Smooth muscle cell (in vitro differentiated cells): ENCODE data around the gene XPO4. TPM values are rescaled to one million over a fixed set of nuclear protein-coding genes. Genes with fewer than 3 reads are reported as not detected.
"Not testable (repeated sequence)": the region's sequence is repeated elsewhere in the genome, so short reads cannot be mapped to it uniquely, and the experiment has no call there.

ENCODE experiments used
- DNase-seq: peaks from one replicate; lab custom pipeline; 2025; ENCODE audit not compliant: unreplicated experiment; lab: John Stamatoyannopoulos, UW
- H2AFZ ChIP-seq: fragments of 200-600 bp; sonication (generic); 2 replicates; pipeline ENCODE4 v1.6.0; 2016; ENCODE audit warnings: antibody characterized with exemption, low read depth, mild to moderate bottlenecking
- H3F3A ChIP-seq: fragments of 200-600 bp; sonication (generic); 2 replicates; pipeline ENCODE4 v1.6.0; 2017; ENCODE audit warnings: antibody characterized with exemption, low read depth
- H3K27ac ChIP-seq: fragments of 200-600 bp; sonication (generic); 2 replicates; pipeline ENCODE4 v1.5.1; 2016; ENCODE audit warnings: low read depth, mild to moderate bottlenecking
- H3K27me3 ChIP-seq: fragments of 200-600 bp; sonication (generic); 2 replicates; pipeline ENCODE4 v1.6.1; 2016; ENCODE audit warnings: low read depth, mild to moderate bottlenecking
- H3K36me3 ChIP-seq: fragments of 200-600 bp; sonication (generic); 2 replicates; pipeline ENCODE4 v1.5.1; 2016; ENCODE audit warnings: low read depth
- H3K4me1 ChIP-seq: fragments of 200-600 bp; sonication (generic); 2 replicates; pipeline ENCODE4 v1.5.1; 2016; ENCODE audit warnings: low read depth
- H3K4me2 ChIP-seq: fragments of 200-600 bp; sonication (generic); 2 replicates; pipeline ENCODE4 v1.6.0; 2016; ENCODE audit warnings: mild to moderate bottlenecking
- H3K4me3 ChIP-seq: fragments of 200-600 bp; sonication (generic); 2 replicates; pipeline ENCODE4 v1.5.1; 2016; ENCODE audit warnings: mild to moderate bottlenecking
- H3K79me2 ChIP-seq: fragments of 200-600 bp; sonication (generic); 2 replicates; pipeline ENCODE4 v1.6.0; 2016; ENCODE audit warnings: low read depth, mild to moderate bottlenecking
- H3K9ac ChIP-seq: fragments of 200-600 bp; sonication (generic); 2 replicates; pipeline ENCODE4 v1.6.0; 2016; ENCODE audit warnings: low read depth
- H3K9me3 ChIP-seq: fragments of 200-600 bp; sonication (generic); replicated peaks from 2 replicates; pipeline ENCODE4 v1.5.1; 2016; ENCODE audit warnings: low read depth
- H4K20me1 ChIP-seq: fragments of 200-600 bp; sonication (generic); 2 replicates; pipeline ENCODE4 v1.6.0; 2016; ENCODE audit warnings: low read depth
- CTCF ChIP-seq: fragments of 200-600 bp; sonication (generic); IDR thresholded peaks from 2 replicates; pipeline ENCODE4 v1.5.1; 2017; ENCODE audit warnings: borderline replicate concordance, mild to moderate bottlenecking, antibody characterized with exemption; ENCODE audit not compliant: insufficient read depth, poor library complexity, severe bottlenecking
- WGBS: methylation state at CpG from one replicate; pipeline ENCODE4 v1.1.7; 2016; ENCODE audit warnings: low lambda C conversion rate; 5-methylcytosine and 5-hydroxymethylcytosine counted together
- polyA plus RNA-seq: library from polyadenylated mRNA; unstranded; fragments of >200 nt; fragmentation: Nextera tagmentation; extraction: Ambion mirVana; gene quantifications from 2 replicates; pipeline ENCODE4 v1.2.1, GENCODE V29; 2016
- total RNA-seq: library from RNA; depleted of rRNA; stranded (reverse); fragments of >200 nt; gene quantifications from 2 replicates; pipeline ENCODE4 v1.2.3, GENCODE V29; 2014

XPO4 gene
- total and polyA plus RNA-seq, 2 experiments from 2014 or later = 3.3 to 16.2 TPM

GRCh38 chr13:20924758-20925394, 22.3 kb upstream of the XPO4 start:
- Histone ChIP-seq H3K27ac (no peak overlapping the region), H3K36me3 (no peaks in the 10 kb centered on the region), H3K79me2 (no peaks in the 10 kb centered on the region), H4K20me1 (no peaks in the 10 kb centered on the region), H3K27me3 (no peaks in the 10 kb centered on the region), H3K4me1 (no peaks in the 10 kb centered on the region), H3K4me2 (no peak overlapping the region), H3K4me3 (no peak overlapping the region), H3K9ac (no peak overlapping the region), H3K9me3 (no peaks in the 10 kb centered on the region), H2AFZ (no peak overlapping the region), H3F3A (no peaks in the 10 kb centered on the region)
- TF ChIP-seq CTCF = peak; percentile 88
- WGBS = 30% methylated on average over 3 of the region's 3 CpGs
- DNase-seq = no peak

GRCh38 chr13:20923272-20923671, 20.7 kb upstream of the XPO4 start:
- no peak for TF ChIP-seq CTCF
- Histone ChIP-seq H2AFZ (no peak overlapping the region), H3K4me1 (no peaks in the 10 kb centered on the region), H3K4me2 (no peak overlapping the region), H3K36me3 (no peaks in the 10 kb centered on the region), H3K9me3 (no peaks in the 10 kb centered on the region), H3K9ac (no peak overlapping the region), H3K27ac (no peak overlapping the region), H3K79me2 (no peaks in the 10 kb centered on the region), H3F3A (no peaks in the 10 kb centered on the region), H3K4me3 (no peak overlapping the region), H4K20me1 (no peaks in the 10 kb centered on the region), H3K27me3 (no peaks in the 10 kb centered on the region)
- no peak for DNase-seq
- 85% methylated on average over 4 of the region's 4 CpGs for WGBS

GRCh38 chr13:20921572-20921971, 19.0 kb upstream of the XPO4 start:
- Histone ChIP-seq H3K27ac (no peak overlapping the region), H3K27me3 (no peaks in the 10 kb centered on the region), H3K4me2 (no peak overlapping the region), H4K20me1 (no peaks in the 10 kb centered on the region), H3F3A (no peaks in the 10 kb centered on the region), H3K4me3 (no peak overlapping the region), H3K9ac (no peak overlapping the region), H3K36me3 (no peaks in the 10 kb centered on the region), H3K4me1 (no peaks in the 10 kb centered on the region), H3K79me2 (no peaks in the 10 kb centered on the region), H3K9me3 (no peaks in the 10 kb centered on the region), H2AFZ (no peak overlapping the region)
- WGBS = 97% methylated on average over 4 of the region's 4 CpGs
- no peak for DNase-seq
- TF ChIP-seq CTCF = no peak

GRCh38 chr13:20915676-20916075, 13.1 kb upstream of the XPO4 start:
- not testable (repeated sequence) for H3K36me3 ChIP-seq, H3K4me3 ChIP-seq, H4K20me1 ChIP-seq, H3K79me2 ChIP-seq, H3K27me3 ChIP-seq, DNase-seq, H3K9ac ChIP-seq, H3K27ac ChIP-seq, H3K4me2 ChIP-seq, H2AFZ ChIP-seq, H3K9me3 ChIP-seq, H3K4me1 ChIP-seq, H3F3A ChIP-seq
- WGBS = 95% methylated on average over 6 of the region's 6 CpGs
